Heart right ventricle (tissue), 16 donors: ENCODE measurements around the gene HBZ. TPM values are rescaled to one million over a fixed set of nuclear protein-coding genes. Genes with fewer than 3 reads are reported as not detected.
"Not testable (repeated sequence)": the region's sequence is repeated elsewhere in the genome, so short reads cannot be mapped to it uniquely, and the experiment has no call there.

ENCODE experiments used
- ATAC-seq, 8 donors: fragments of 200-7000 bp; cut with Tn5 transposase; one replicate each; pipeline ENCODE4 v1.9.1; 2020; ENCODE audit warnings: mild to moderate bottlenecking in 8 of 8, moderate library complexity in 8 of 8, moderate number of reproducible peaks in 1 of 8
- DNase-seq, 2 donors: peaks; one replicate each; pipeline ENCODE4 v3.0.0-alpha.2; 2020
- H3K27ac ChIP-seq, 10 donors: fragments of 200-600 bp; sonication (generic) in 2 of 10; one replicate each; pipeline versions ENCODE4 v1.5.0 to v1.8.0; 2020 to 2022; ENCODE audit warnings: mild to moderate bottlenecking in 3 of 10
- H3K27me3 ChIP-seq, 7 donors: fragments of 200-600 bp; one replicate each; pipeline ENCODE4 v1.8.0; 2021 to 2022; ENCODE audit warnings: mild to moderate bottlenecking in 2 of 7
- H3K36me3 ChIP-seq, 9 donors: fragments of 200-600 bp; sonication (generic) in 1 of 9; one replicate each; pipeline versions ENCODE4 v1.5.0 to v1.8.0; 2020 to 2022; ENCODE audit warnings: mild to moderate bottlenecking in 2 of 9
- H3K4me1 ChIP-seq, 9 donors: fragments of 200-600 bp; sonication (generic) in 1 of 9; one replicate each; pipeline versions ENCODE4 v1.5.0 to v1.8.0; 2020 to 2022; ENCODE audit warnings: mild to moderate bottlenecking in 4 of 9
- H3K4me3 ChIP-seq, 10 donors: fragments of 200-600 bp; sonication (generic) in 2 of 10; one replicate each; pipeline versions ENCODE4 v1.5.0 to v1.8.0; 2020 to 2022; ENCODE audit warnings: mild to moderate bottlenecking in 7 of 10, moderate library complexity in 2 of 10
- H3K9me3 ChIP-seq, 11 donors: fragments of 200-600 bp in 10 of 11; sonication (generic) in 2 of 11; one replicate each; pipeline versions ENCODE4 v1.5.0 to v1.8.0; 2013 to 2022; ENCODE audit warnings: mild to moderate bottlenecking in 2 of 11, control low read depth in 1 of 11, moderate library complexity in 1 of 11
- CTCF ChIP-seq, 9 donors: fragments of 200-600 bp; sonication (generic) in 2 of 9; IDR thresholded peaks; one replicate each; pipeline versions ENCODE4 v1.5.0 to v1.8.0; 2021 to 2022; ENCODE audit warnings: antibody characterized with exemption in 9 of 9, mild to moderate bottlenecking in 5 of 9, moderate library complexity in 1 of 9
- WGBS, 2 donors: extraction: QIAGEN DNeasy Blood & Tissue Kit; methylation state at CpG; one replicate each; pipeline ENCODE4 v1.1.7; 2013; ENCODE audit warnings: inconsistent platforms in 1 of 2; 5-methylcytosine and 5-hydroxymethylcytosine counted together
- intact Hi-C, 10 donors: fragments of 100-400 bp; cut with DNase I; formaldehyde crosslinking; loops; one replicate each; pipeline versions ENCODE4 v1.11.1 to v1.14.2; 2022
- polyA plus RNA-seq, 2 donors: library from polyadenylated mRNA; stranded (reverse); fragments of 200-250 nt; gene quantifications; one replicate each; pipeline ENCODE4 v1.2.3, GENCODE V29; 2013
- total RNA-seq, 10 donors: library from RNA; stranded (reverse); fragmentation: NEBNext Ultra II Directional in 3 of 10; extraction: Animal tissue kit (Norgen Biotek cat#: 25700) in 3 of 10; gene quantifications; one replicate each; pipeline versions ENCODE4 v1.2.1 to v1.2.4, GENCODE V29; 2021 to 2023
- donor health status: Arrhythmogenic right ventricular cardiomyopathy.
- donor health status: ischemic (EF 13 %, LVEDD 7.1; RV severe dilation, severe dysfunction).
- donor health status: healthy with polysubstance abuse.
- donor health status: DM: no; HTN: yes; CAD: no.
- donor health status: DM: no; HTN: no; CAD: no.
- donor health status: ischemic (EF 25% LVEDD 6.9; RV normal size, moderate dysfunction).
- donor health status: ischemic (EF 25% LVEDD 5.7; RV mildly dilated, moderate dysfunction).
- donor health status: healthy.
- donor health status: DM: yes; HTN: yes; CAD: no.
- donor health status: Ischemic cardiomyopathy.
- donor health status: ischemic (EF 35%, LVEDD 5.7; RV mildly dilated, moderate dysfunction).
- donor health status: nonischemic (EF 11% LVEDD 7.7; RV severe dilation, severe dysfunction).
- donor health status: DM: yes; HTN: yes; CAD: no.
- donor health status: PGD.
- donor health status: ischemic (EF 29% LVEDD 5.4; RV normal size, mild dysfunction).
- donor health status: nonischemic (EF 23%, LVEDD 6.1; RV moderate dilation, normal function).

Gene HBZ
- total and polyA plus RNA-seq, 12 donors: 0.14 TPM; not detected in 11

DNA sequence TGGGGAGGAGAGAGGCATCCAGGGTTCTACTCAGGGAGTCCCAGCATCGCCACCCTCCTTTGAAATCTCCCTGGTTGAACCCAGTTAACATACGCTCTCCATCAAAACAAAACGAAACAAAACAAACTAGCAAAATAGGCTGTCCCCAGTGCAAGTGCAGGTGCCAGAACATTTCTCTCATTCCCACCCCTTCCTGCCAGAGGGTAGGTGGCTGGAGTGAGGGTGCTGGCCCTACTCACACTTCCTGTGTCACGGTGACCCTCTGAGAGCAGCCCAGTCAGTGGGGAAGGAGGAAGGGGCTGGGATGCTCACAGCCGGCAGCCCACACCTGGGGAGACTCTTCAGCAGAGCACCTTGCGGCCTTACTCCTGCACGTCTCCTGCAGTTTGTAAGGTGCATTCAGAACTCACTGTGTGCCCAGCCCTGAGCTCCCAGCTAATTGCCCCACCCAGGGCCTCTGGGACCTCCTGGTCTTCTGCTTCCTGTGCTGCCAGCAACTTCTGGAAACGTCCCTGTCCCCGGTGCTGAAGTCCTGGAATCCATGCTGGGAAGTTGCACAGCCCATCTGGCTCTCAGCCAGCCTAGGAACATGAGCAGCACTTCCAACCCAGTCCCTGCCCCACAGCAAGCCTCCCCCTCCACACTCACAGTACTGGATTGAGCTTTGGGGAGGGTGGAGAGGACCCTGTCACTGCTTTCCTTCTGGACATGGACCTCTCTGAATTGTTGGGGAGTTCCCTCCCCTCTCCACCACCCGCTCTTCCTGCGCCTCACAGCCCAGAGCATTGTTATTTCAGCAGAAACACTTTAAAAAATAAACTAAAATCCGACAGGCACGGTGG, 21.7 kb downstream of the HBZ start:
- DNase-seq, intact Hi-C loops: not testable (repeated sequence)
- peaks cover 9 to 78% (median 68%) of the 10 kb centered on the region in 7 donors for H3K27me3 ChIP-seq

DNA sequence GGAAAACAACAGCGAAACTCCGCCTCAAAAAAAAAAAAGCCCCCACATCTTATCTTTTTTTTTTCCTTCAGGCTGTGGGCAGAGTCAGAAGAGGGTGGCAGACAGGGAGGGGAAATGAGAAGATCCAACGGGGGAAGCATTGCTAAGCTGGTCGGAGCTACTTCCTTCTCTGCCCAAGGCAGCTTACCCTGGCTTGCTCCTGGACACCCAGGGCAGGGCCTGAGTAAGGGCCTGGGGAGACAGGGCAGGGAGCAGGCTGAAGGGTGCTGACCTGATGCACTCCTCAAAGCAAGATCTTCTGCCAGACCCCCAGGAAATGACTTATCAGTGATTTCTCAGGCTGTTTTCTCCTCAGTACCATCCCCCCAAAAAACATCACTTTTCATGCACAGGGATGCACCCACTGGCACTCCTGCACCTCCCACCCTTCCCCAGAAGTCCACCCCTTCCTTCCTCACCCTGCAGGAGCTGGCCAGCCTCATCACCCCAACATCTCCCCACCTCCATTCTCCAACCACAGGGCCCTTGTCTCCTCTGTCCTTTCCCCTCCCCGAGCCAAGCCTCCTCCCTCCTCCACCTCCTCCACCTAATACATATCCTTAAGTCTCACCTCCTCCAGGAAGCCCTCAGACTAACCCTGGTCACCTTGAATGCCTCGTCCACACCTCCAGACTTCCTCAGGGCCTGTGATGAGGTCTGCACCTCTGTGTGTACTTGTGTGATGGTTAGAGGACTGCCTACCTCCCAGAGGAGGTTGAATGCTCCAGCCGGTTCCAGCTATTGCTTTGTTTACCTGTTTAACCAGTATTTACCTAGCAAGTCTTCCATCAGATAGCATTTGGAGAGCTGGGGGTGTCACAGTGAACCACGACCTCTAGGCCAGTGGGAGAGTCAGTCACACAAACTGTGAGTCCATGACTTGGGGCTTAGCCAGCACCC, 22.8 kb downstream of the HBZ start:
- no peak overlapping the region for H3K27ac ChIP-seq
- H3K36me3 ChIP-seq: no peaks in the 10 kb centered on the region
- ATAC-seq: no peak
- intact Hi-C loops: no loop called here
- no peaks in the 10 kb centered on the region for H3K9me3 ChIP-seq
- DNase-seq: no peak
- H3K4me3 ChIP-seq: no peak overlapping the region
- no peak for TF ChIP-seq CTCF (IDR thresholded peaks at IDR 0.05)
- 21 to 25% methylated on average over 8 of the region's 8 CpGs for WGBS, 2 donors
- H3K27me3 ChIP-seq: peaks cover 17 to 80% (median 70%) of the 10 kb centered on the region in 7 donors
- H3K4me1 ChIP-seq: peaks cover 0 to 16% (median 4%) of the 10 kb centered on the region in 9 donors

More for the DNA sequence above, 21.7 kb downstream of the HBZ start:
- ATAC-seq: peak in 5 of 8 donors; percentile 18 to 53 (median 22)
- H3K9me3 ChIP-seq, H3K4me3 ChIP-seq, H3K36me3 ChIP-seq, H3K4me1 ChIP-seq, H3K27ac ChIP-seq: not testable (repeated sequence)
- 10 to 19% methylated on average over 5 to 8 of the region's 13 CpGs for WGBS, 2 donors

- H3K27ac ChIP-seq, DNase-seq, intact Hi-C loops, H3K9me3 ChIP-seq, H3K4me3 ChIP-seq, ATAC-seq, H3K36me3 ChIP-seq: not testable (repeated sequence)
- Histone ChIP-seq H3K4me1 (peaks cover 7 to 23% (median 11%) of the 10 kb centered on the region in 9 donors), H3K27me3 (peaks cover 22 to 80% (median 67%) of the 10 kb centered on the region in 7 donors)
- WGBS, 2 donors: 0 to 1% methylated on average over 15 to 25 of the region's 39 CpGs
These were observed 23.6 kb downstream of the HBZ start for GRCh38 chr16:176006-176405.

- H3K27ac ChIP-seq, H3K36me3 ChIP-seq, H3K9me3 ChIP-seq, DNase-seq, H3K4me3 ChIP-seq, intact Hi-C loops: not testable (repeated sequence)
- 2 to 4% methylated on average over 31 to 40 of the region's 88 CpGs for WGBS, 2 donors
- ATAC-seq: peak in 1 of 8 donors; percentile 9
- peaks cover 12 to 29% (median 17%) of the 10 kb centered on the region in 9 donors for H3K4me1 ChIP-seq
- peaks cover 22 to 80% (median 61%) of the 10 kb centered on the region in 7 donors for H3K27me3 ChIP-seq
These were observed 24.3 kb downstream of the HBZ start, which contains the start of gene HBA1 for GRCh38 chr16:176477-177382. Gene HBA1, plus strand, starts transcription at chr16:176680. Its CDS starts 37 bp downstream, at chr16:176717.

GRCh38 chr16:177394-177822, 25.0 kb downstream of the HBZ start:
- TF ChIP-seq CTCF (IDR thresholded peaks at IDR 0.05): no peak
- H3K4me3 ChIP-seq: no peak overlapping the region
- H3K4me1 ChIP-seq: peaks cover 12 to 29% (median 17%) of the 10 kb centered on the region in 9 donors
- H3K27me3 ChIP-seq: peaks cover 22 to 75% (median 60%) of the 10 kb centered on the region in 7 donors
- intact Hi-C loops: no loop called here
- no peaks in the 10 kb centered on the region for H3K36me3 ChIP-seq
- DNase-seq (no peak), ATAC-seq (peak in 2 of 8 donors; percentile 26 to 31)
- H3K9me3 ChIP-seq: no peaks in the 10 kb centered on the region
- H3K27ac ChIP-seq: no peak overlapping the region
- WGBS, 2 donors: 5% methylated on average over 13 of the region's 13 CpGs
